HG03060 (cell line): ENCODE results near the gene PSMD14.

Source experiments
- ATAC-seq: cut with Tn5 transposase; IDR thresholded peaks from one replicate; pipeline ENCODE4 v1.9.1; 2021; ENCODE audit warnings: low read depth, moderate number of reproducible peaks; ENCODE audit not compliant: unreplicated experiment

The PSMD14 gene

DNA sequence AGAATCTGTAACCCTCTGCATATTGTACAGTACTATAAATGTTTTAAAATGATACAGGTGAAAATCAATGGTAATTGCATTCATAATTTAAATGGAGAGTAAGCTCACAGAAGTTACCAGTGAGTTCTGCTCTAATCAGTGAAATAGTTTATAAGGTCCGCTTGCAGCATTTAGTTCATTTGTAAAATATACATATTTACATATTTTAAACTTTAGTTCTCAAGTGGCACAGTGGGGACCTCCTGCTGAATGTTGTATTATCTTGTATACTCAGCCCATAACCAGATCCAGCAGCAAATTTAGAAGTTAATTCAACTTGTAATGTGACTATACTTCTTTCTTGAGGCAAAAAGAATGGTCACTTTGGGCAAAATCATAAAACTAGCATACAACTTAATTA lies 66.2 kb downstream of the PSMD14 start:
- ATAC-seq = no peak

GRCh38 chr2:161379740-161380139 lies 71.5 kb downstream of the PSMD14 start:
- ATAC-seq = no peak

GRCh38 chr2:161381546-161381945 lies 73.3 kb downstream of the PSMD14 start:
- ATAC-seq = no peak

- no peak for ATAC-seq
These were observed 74.5 kb downstream of the PSMD14 start for GRCh38 chr2:161382747-161383146.

GRCh38 chr2:161384864-161385263 lies 76.6 kb downstream of the PSMD14 start:
- ATAC-seq = peak; percentile 68

- peak; percentile 59 for ATAC-seq
These were observed 78.1 kb downstream of the PSMD14 start for GRCh38 chr2:161386228-161386824.

- ATAC-seq = no peak
These were observed 80.0 kb downstream of the PSMD14 start for GRCh38 chr2:161388146-161388779.

DNA sequence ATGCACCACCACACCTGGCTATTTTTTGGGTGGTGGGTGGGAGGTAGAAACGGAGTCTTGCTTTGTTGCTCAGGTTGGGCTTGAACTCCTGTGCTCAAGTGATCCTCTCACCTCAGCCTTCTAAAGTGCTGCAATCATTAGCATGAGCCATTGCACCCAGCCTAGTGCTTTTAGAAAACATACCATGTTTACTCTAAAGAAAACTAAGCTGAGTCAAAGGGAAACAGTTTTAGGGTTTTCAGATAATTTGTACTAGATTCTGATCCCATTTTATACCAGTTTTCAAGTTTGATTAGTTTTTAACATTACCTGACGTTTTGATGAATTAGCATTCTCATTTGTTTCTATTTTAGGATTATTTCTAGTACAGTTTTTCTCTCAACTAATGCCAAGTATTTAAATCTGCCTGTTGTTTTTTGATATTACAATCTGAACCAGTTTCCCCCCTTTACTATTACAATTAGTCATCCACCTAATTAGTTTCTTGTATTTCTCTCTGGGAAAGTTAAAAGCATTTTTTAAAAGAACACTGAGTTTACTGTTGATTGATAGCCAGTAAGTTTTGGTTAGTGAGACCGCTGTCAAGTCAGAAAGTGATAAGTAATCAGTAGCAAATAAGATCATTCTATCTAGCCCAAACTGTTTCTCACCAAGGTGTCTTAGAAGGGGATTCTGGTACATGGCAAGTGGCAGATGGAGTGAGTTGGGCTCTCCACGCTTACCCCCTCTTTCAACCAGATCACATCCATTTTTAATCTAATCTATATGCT lies 83.7 kb downstream of the PSMD14 start:
- no peak for ATAC-seq

DNA sequence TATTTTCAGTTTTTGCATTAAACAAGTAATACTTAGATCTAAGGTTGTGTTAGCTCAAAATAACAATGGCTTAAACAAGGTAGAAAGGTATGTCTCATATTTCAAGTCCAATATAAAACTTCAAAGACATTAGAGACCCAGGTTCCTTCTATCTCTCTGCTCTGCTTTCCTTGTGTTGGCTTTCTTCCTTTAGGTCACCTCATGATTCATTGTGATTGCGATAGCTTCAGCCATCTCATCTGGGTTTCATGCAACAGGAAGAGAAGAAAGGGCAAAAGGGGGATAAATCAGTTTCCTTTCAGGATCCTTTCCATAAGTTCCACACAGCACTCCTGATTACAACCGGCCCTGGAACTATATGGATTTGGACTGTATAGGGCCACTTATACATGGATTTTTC lies 91.9 kb downstream of the PSMD14 start:
- ATAC-seq = no peak

GRCh38 chr2:161402297-161402696 lies 94.1 kb downstream of the PSMD14 start:
- ATAC-seq = no peak

DNA sequence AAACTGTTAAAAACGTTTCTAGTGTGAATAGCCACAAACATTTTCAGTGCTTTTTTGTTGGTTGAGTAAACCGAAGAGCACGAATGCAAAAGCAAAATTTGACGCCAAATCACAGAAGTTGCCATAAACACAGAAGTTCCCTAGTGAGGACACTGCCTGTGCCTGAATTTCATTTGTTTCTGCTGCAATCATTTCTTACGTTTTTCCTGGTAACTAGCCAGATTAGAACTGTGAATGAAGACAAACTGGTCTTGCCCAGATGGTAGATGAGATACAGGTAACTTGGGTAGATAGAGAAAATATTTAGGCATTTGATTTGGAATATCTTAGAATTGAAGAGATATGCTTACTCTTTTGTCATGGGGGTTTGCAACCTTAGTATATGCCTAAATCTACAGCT lies 98.1 kb downstream of the PSMD14 start:
- no peak for ATAC-seq

DNA sequence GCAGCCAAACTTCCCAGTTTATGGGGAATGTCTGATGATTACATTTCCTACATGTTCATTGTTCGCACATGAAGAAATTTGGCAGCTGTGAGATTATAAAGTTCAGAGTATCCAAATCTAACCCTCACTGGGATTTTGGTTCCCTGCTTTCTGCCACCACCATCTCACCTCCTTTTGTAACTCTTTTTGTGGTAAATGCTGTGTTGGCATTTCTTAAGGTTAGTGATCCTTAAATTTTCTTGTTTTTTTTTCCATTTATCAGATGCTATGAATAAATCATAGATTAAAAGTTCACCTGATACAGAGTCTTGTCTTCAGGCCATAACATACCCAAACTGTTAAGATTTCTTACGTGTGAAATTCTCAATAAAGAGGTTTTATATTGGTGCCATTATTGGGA lies 99.4 kb downstream of the PSMD14 start:
- no peak for ATAC-seq

DNA sequence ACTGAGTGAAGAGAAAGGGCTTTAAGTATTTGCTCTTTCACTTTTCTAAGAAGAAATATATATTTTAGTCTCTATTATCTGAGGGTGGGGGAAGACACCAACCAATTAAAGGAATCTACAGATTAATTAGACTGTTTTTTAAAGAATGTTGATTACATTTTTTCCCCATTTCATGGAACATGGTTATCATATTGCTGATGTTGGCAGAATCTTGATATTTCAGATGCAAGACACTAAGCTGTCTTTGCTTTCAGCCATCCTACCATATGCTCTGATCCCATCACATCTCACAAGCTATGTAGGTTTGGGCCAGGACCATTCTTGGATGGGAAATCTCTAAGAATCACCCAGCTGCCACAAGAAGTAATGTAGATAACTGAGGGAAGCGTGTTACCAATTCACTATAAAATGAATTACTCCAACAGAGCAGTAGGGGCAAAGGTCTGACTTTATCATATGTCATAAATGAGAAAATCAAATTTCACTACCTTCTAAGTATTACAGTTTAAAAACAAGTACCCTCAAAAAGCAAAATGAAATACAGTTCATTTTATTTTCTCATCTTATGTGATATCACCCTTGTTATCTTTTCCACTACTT lies 101.2 kb downstream of the PSMD14 start:
- ATAC-seq = no peak

DNA sequence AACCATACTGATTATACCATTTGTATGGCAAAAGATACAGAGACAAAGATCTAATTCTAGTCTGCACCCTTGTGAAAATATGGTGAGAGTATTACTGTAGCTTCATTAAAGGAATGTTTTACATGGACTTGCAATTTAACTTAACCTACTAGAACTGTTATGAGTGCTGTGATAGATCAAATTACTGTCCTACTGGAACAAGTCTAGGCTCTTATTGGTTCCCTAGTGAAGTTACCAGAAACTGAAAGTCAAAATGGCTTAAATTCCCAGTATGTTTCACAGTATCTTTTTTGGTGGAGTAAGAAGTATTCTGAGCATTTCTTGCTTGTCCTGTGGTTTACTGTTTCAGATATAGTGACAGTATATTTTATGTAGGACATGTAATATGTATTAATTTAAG lies 104.1 kb downstream of the PSMD14 start:
- no peak for ATAC-seq

DNA sequence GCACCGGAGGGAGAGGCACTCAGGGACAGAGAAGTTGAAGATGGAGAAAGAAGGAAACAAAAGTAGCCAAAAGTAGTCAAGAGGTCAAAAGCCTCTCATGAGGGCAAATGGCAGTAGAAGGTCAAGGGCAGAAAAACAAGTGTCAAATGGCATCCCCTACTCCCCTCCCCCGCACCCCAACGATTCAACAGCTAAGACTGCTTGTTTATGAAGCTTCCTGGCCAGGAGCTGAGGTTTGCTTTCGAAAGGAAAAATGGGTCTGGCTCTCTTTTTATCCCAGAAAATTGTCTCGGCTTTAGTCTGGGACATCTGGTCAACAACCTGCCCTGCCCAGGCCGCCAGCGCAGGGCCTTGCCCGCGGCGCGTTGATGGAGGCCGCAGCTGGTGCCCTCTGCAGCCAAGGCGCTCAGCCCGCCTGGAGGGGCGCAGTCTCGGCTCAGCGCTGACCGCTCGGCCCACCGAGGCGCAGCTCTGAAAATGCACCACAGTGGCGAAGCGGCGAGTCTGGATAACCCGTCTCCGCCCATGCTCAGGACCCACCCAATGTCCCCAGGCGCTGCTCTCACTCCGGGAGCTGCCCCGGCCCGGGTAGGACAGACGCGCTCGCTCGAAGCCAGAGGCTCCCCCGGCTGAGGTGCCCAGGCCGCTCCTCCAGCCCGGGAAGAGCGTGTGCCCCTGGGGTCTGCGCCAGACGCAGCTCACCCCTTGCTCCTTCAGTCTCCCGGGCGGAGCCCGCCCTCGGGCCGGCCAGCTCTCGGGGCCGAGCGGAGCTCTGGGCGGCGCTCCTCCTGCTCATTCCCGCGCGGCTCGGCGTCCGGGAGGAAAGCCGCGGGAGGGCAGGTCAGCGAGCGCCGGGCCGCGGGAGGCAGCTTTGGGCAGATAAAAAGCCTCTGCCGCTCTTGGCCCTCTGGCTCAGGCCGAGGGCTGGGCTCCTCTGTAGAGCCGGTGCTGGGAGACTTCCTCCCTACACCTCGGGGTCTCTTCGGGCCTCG lies 106.1 kb downstream of the PSMD14 start:
- ATAC-seq = no peak

- ATAC-seq = no peak
These were observed 107.1 kb downstream of the PSMD14 start for GRCh38 chr2:161415034-161415986.

DNA sequence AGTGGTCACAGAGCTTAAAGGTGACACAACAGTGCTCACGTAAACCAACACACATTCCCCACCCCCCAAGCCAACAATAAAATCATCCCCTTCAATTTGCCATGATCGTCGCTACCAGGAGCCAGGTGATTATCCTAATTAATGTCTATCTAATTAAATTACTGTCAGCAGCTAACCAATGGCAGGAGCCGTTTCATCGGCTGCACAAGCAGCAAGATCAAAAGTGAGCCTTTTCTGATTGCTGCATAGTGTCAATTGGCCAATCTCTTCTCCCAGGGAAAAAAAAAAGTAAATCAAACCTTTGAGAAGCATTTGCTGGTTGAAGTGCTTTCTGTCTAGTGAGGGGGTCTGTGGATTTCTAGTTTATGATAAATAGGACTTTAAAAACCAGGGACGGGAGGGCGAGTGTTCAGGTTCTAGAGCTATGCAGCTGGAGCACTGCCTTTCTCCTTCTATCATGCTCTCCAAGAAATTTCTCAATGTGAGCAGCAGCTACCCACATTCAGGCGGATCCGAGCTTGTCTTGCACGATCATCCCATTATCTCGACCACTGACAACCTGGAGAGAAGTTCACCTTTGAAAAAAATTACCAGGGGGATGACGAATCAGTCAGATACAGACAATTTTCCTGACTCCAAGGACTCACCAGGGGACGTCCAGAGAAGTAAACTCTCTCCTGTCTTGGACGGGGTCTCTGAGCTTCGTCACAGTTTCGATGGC lies 107.9 kb downstream of the PSMD14 start, which contains the start of gene TBR1:
Gene TBR1 (plus strand): TSS at position 311 of the 721 bp plus-strand sequence. CDS start 114 bp downstream, at position 425.
- no peak for ATAC-seq

GRCh38 chr2:161416708-161417437 lies 108.6 kb downstream of the PSMD14 start:
- ATAC-seq = no peak
